ENCODE measurements around the gene FBN2.
"Not testable (repeated sequence)": the region's sequence is repeated elsewhere in the genome, so short reads cannot be mapped to it uniquely, and the experiment has no call there.

The FBN2 gene

DNA sequence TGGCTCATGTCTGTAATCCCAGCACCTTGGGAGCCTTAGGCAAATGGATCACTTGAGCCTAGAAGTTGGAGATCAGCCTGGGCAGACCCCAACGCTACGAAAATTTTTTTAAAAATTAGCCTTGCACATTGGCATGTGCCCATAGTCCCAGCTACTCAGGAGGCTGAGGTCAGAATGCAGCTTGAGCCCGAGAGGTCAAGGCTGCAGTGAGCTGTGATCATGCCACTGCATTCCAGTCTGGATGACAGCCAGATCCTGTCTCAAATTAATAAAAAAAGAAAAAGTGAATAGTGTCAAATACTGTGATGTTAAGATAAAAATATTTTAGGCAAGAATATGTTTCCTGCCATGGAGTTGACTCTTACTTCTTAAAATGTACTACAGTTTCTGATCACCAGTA, 5.3 kb downstream of the FBN2 start:
- no peak for DNase-seq

DNA sequence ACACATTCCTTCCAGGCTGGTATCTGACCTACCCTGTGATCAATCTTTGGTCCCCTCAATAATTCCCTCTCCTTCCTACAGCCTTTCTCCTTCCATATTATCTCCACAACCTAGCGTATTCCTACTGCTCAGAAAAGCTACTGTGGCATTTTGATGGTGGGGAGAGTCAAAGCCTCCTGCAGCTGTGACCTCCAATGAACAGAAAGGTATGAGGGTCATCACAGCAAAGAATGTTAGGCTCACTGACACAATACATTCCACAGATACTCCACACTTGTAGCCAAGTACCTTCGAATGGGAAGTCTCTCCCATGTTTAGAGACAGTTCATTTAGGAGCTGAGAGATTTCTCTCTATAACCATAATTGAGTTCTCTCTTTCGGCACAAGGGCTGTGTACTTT, 5.9 kb downstream of the FBN2 start:
- no peak for DNase-seq

DNA sequence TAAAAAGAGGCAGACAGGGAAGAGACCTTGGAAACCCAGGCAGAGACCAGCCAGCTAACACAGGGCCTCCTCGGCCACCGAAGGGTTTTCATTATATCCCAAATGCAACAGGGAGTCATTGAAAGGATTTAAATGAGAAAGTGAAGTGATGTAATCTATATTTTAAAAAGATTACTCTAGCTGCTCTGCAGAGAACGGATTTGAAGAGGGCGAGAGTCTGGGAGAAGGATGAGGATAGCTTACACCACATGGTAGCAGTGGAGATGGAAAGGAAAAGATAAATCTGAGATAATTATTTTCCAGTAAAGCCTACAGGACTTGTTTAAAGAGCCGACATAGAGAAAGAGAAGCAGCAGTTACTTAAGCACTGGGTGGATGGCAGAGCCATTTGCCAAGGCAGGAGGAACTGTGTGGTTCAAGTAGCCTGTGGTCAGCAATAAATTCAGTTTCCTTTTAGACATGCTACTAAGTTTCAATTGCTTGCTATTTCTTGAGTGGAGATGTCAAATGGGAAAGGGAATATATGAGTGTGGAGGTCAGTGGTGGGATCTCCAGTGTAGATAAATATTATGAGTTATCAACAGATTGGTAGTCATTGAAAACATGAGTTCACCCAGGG, 9.3 kb downstream of the FBN2 start:
- no peak for DNase-seq

DNA sequence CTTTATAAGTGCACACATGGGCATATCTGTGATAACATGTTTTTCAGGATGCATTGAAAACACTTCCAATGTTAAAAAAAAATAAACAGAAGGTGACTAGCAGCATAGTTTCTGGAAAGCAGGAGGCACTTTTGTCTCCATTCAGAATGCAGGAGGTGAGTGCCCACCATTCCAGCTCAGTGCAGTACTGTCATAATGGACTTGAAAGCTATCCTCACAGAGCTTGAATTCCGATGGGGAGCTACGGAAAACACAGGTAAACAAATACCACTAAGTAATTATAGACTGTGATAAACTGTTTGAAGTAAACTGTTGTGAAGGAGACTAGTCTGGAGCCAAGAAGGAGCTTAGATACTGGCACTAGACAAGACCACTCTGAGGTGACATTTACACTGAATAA, 9.9 kb downstream of the FBN2 start:
- no peak for DNase-seq

DNA sequence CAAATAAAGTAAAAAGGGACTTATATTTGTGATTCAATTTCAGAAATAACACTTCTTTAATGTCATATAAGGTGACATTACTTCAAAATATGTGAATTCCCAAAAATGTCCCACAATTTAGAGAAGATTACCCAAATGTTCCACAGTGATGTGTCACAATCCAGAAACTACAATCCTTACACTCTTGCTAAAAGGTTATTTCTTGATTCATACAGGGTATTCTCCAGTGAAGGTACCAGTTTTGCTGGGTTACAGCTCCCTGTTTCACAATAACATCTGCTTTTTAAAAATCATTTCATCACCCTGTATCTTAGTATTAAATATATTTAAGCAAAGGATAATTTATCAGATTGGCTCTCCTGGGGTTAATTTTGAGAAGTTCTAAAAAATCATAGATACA, 11.0 kb downstream of the FBN2 start:
- DNase-seq: no peak

DNA sequence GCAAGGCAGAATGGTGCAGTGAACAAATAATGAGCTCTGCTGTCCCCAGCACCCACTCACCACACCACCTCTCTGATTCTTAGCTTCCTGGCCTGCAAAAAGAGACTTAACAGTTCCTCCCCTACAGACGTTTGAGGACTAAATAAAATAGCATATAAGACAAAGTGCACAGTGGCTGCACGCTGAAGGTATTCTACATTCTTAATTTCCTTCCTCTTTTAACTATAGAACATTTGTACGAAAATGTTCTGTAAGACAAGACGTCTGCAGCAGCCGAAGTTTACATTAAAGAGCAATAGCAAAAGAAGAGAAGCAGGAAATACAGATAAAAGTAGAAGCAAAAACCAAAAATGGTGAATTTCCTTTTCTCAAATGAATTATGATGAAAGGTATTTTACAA, 15.7 kb downstream of the FBN2 start:
- no peak for DNase-seq

DNA sequence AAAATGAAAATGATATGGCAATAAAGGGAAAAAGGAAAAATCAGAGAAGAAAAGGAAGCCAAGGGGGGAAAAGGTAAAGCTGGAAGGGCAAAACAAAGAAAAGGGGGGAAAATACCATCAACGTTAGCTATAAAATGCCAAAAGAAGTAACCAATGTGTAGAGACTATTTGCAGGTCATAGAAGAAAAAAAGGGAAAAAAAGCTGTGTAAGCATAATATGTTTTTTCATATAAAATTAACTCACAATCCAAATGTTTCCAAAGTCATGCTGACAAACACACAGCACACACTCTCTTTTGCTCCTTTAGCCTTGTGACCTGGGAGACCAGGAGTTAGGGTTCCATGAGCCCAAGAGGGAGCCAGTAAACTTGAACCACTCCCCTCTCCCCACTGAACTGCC, 18.2 kb downstream of the FBN2 start:
- no peak for DNase-seq

DNA sequence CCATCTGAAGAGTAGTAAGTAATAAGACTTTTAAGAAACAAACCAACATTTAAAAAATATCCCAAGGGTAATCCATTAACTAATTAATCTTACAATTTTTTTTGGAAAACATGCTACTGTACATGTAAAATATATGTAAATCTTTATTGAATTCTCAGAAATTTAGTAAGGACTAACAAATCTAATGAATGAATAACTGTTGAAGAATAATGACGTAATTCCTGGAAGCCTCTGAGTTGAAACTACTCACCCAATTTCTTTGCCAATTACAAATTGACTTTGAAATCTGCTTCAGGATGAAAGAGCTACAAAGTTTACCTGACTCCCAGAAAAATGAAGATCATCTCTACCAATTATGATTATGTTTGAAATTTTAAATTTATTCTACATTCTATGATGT, 21.1 kb downstream of the FBN2 start:
- no peak for DNase-seq

DNA sequence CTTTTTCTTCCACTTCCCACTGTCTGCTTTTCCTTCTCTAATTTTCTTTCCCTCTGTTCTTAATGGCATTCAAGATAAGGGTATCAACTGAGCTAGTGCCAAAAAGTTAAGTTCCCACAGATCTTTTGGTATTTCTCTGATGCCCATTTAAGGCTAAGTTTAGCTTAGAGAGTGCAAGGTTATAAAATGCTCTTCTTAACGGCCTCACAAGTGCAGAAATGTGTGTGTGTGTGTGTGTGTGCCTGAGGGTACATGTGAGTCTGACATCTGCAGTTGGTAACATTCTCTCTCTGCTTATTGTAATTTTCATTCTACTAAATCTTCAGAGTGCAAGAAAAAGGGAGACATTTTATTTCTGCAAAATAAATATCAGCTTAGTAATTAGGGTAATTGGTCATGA, 24.2 kb downstream of the FBN2 start:
- DNase-seq: no peak

DNA sequence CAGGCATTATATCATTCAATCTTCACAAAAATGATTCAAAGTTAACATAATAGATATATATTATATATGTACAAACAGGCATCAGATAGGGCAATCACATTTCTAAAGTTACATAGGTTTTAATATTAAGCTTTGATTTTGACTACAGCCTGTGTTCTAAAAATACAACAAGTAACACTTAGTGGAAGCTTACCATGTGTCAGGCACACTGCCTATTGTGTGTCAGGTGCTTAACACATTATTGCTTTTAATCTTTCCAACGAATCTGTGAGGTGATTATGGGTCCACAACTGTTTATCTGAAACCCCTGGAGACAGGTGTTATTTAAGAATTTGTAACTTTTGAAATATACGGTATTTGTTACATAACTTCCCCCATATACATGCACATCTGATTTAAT, 25.2 kb downstream of the FBN2 start:
- DNase-seq: no peak

DNA sequence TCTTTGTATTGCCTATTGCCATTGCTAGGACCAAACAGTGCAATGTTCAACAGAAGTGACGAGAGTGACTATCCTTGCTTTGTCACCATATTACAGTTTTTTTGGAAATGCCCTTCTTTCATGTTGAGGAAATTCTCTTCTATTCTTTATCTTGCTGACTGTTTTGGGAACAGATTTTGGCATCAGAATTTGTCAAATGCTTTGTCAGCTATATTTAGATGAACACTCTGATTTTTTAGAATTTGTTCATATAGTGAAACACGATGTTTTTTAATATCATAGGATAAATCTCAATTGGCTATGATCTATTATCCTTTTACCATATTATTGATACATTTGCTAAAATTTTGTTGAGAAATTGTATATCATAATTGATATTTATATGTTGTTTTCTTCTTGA, 31.4 kb downstream of the FBN2 start:
- no peak for DNase-seq

DNA sequence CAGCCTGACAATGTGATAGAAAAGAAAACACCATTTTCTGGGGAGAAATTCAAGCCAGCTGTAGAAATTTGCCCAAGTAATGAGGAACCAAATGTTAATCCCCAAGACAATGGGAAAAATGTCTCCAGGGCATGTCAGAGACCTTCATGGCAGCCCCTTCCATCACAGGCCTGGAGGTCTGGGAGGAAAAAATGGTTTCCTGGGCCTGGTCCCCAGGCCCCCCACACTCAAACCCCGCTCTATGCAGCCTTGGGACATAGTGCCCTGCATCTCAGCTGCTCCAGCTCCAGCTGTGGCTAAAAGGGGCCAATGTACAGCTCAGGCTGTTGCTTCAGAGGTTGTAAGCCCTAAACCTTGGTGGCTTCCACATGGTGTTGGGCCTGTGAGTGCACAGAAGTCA, 34.3 kb downstream of the FBN2 start:
- not testable (repeated sequence) for DNase-seq

DNA sequence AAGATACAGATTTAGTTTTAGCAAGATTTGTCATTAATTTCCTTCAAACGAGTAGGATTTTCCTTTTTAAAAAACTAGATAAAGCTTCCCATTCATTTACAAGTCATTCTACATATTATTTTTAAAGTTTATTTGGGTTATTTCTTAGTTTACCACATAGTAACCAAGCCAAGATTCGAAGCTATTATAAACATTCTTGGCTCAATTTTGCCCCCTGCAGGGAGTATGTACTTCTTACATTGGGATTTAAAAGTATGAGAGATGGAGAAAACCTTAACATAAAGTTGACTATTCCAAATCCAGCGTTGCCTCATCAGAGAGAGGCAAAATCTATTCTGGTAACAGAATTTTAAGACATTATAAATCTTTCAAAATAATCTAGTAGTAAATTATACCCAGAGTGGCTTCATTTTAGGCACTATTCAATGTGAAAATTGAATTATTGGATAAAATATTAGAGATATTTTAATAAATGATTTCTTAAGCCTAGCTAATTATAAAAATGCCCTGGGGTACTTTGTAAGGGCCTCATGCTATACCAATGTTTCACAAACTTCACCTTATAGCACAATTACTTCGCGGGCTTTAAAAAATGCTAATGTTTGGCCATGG, 39.1 kb downstream of the FBN2 start:
- no peak for DNase-seq

DNA sequence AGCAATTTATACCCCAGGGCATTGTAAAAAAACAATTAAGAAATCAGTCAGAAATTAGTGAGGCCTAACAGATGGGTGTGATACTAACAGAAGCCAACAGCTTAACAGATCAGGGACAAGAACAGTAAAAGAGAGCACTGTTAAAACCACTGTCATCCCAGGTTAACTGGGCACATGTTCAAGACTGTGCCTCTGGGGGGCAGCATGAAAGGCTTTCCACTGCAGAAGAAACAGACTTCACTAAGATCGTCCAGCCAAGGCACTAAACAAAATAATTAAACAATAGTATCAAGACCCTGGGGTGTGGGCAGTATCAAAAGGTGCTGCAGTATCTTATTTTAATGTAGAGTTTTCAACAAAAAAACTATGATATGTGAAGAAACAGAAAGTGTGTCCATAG, 43.5 kb downstream of the FBN2 start:
- no peak for DNase-seq

DNA sequence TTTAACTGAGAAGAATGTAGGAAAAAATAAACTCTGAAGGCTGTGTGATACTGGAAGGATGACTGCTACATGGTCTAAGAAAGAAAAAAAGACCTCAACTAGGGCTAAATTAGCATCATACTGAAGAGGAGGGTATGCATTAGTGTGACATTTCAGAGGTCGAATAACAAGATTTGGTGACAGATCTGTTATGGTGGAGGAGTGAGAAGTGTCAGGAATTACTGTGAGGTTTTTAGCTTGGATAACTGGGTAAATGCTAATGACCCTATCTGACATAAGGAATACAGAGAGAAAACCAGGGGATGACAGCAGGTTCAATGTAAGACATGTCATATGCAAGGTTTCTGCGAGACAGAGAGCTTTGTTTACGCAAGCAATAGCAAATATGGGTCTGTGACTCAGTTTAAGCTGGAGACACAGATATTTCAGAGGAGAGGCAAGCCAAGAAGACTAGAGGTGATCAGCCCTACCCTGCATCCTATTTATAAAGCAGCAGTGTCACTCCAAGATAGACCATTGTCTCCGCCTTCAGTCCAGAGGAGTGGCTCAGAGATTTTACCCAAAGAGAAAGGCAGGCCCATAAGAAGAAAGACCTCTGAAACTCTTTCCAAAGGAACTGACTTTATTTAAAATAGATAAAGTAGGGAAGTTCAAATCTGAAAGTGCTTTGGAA, 44.3 kb downstream of the FBN2 start:
- DNase-seq: no peak

DNA sequence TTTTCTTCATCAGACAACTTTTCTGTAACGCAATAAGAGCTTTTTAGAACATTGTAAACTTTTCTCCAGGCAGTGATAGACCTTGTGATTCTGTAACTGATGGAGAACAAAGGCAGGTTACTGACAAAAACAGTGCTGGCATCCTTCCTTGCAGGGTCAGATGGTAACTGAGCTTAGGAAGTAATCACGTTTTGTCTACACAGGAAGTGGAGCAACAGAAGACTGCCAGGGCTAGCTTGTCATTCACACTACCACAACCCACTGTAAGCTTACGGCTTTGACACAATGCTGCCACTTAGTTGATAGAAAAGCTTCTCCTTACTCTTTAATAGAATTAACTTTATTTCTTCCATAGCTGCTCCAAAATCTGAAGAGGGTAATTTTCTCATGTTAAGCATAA, 46.8 kb downstream of the FBN2 start:
- DNase-seq: no peak

DNA sequence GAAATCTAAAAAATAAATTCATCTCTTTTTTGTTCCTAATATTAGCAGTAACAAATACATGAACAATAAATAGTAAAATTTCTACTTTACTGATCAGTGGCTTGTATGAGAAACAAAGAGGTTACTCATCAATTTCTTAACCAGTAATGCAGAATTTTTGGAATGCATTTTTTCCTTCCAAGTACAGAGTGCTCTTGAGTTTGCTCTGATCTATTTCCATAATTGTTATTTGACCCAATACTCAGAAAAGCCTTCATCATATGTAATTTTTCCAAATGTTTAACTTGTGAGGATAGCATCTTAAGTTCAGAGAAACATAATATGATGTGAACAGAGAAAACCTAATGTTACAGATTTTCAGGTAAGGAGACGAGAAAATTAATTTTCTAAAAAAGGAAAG, 47.3 kb downstream of the FBN2 start:
- DNase-seq: no peak

DNA sequence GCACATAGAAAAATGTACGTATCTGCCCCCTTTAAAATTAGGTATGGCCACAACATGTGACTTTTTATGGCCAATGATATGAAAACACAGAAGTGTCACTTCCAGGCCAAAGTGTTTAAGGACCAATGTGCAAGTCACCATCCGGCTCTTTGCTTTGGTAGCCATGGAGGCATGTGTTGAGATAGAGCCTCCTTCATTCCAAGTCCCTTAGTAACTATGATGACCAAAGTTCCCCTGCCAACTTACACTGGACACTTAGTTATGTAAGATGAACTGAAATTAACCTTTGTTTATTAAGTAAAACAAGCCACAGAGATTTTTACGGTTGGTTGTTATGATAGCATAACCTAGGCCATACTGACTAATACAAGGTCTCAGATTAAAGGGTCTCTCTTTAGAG, 51.0 kb downstream of the FBN2 start:
- DNase-seq: no peak

DNA sequence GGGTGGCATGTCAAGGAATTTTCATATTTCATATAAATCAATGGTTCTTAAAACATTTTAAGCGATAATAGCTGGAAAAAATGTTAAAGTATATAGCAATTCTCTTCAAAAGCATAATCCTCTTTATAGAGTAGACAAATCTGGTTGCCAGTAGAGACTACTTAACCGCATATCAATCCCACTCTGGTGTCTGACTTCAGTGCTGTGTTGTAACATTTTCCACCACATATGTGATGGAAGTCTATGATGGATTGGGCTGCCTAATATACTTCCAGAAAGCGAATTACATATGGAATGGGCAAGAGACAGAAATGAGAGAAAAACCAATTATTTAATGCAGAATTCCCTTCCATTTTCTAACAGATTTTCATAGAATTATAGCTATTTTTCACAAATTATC, 54.3 kb downstream of the FBN2 start:
- no peak for DNase-seq

DNA sequence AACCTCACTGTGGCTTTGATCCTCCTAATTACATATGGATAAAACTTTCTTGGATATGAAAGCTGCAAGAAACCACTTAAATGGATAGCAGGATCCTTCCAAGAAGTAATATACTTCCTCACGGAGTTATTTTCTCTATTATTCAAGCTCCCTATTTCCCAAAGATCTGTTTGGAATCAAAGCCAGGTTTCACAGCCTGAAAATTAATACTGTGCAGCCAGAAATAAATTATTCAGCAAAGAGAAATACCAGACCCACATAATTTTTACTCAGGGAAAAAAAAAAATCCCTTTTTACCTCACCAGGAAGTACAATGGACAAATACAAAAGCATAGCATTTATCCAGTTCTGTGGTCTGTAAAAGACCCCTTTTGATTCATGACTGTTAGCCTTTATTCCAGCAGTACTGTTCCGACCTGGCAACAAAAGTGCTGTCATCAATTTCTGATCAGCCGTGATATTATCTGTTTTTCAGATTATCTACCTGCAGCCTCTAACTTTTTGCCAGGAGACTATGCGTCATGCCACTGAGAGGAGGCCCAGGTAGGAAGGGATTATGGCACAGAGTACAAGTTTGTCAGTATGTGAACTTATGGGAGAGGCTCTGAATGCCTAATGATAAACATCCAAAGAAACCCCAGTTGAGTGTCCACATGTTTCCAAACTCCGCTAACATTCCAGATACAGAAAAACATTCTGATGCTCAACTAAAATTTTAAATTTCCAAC, 57.0 kb downstream of the FBN2 start:
- DNase-seq: no peak

DNA sequence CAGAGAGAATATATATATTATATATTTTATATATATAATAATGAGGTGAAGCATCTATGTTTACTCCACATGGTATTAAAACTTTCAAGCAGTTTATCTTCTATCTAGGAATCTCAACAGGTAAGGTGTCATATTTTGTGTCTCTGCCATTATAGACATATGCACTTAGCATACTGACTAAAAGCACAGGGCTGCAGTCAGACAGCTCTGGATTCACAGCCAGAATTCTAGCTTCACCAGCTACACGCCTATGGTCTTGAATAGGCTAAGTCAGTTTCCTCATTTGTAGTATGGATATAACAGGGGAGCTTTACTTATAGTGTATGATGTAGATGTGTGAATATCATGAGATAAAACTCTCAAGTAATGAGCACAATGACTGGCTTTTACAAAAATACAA, 57.9 kb downstream of the FBN2 start:
- no peak for DNase-seq

DNA sequence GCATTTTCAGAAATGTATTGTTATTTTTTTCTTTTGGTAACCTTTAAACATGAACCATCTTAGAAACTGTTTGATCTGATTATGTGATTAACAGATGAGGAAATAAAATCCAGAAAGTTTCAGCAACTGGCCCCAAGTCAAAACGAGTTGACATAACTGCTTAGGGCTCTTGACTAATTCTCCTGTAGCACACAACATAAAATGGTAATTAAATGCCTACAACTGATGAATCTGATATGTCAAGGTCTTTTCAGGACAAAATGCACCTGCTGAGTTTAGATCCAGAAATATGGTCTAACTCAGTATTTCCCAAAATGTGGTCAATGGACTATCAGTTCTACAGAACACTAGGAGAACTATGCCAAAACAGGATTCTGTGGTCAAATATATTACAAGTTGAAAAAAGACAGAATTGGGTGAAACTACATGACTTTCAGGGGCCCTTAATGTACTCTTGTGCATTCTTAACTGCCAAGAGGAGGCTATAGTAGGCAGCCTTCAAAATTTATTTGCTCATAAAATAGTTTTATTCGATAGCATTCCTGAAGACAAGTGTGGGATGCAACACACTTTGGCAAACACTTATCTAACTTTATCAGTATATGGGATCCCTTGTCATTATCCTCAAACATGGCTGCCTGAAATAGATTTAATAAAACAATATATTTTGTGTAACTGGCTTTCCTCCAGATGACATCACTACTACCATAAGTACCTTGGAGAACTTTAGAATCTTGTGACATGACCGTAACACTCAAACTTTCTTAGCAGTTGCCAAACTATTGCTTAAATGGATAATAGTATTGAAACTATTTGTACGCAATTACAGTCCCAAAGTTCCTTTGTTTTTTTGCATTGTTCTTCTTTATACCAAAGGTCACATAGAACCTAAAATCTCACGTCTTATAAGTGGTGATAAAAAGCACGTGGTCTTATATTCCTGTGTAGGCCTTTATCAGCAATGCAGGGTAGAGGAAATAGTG, 59.4 kb downstream of the FBN2 start:
- no peak for DNase-seq

DNA sequence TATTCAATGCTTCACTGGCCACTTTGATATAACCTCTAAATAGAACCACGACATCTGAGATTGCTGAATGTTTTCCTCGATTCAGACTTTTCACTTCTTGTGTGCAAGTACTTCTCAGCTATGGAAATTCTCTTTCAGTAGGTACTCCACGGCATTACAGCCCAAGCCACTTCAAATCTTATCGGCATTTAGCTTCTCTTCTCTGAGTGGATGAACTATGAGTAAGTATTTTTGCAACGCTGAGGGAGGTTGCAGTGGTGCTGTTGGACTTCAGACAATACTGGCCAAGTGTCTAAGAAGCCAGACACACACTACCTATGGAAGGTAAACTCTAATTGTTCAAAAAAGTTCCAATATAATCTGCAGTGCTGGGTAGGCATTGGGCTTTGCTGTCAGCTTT, 60.1 kb downstream of the FBN2 start:
- no peak for DNase-seq
